Endothelial cell of umbilical vein (primary cell): ENCODE measurements around the gene SDCBP2. TPM values are rescaled to one million over a fixed set of nuclear protein-coding genes. Genes with fewer than 3 reads are reported as not detected.

Source experiments
- BruUV-seq: library from RNA; stranded (reverse); fragments of 400-500 nt; replicated peaks from 2 replicates; lab custom pipeline; 2021; lab: Mats Ljungman, UMichigan
- CTCF ChIA-PET: fragments of 300-600, 350-600 bp; sonication (Branson Sonifier 250); formaldehyde crosslinking; loops from one replicate; lab custom pipeline; 2021; ENCODE audit warnings: antibody characterized with exemption, inconsistent platforms; lab: Charles Lee
- POLR2A ChIA-PET: fragments of 300-600, 350-600 bp; sonication (Branson Sonifier 250); formaldehyde crosslinking; loops from one replicate; lab custom pipeline; 2021; ENCODE audit warnings: antibody characterized with exemption, inconsistent platforms; lab: Charles Lee
- DNase-seq: peaks from one replicate; pipeline ENCODE4 v3.0.0-alpha.2; 2011; ENCODE audit warnings: low read depth, low spot score
- FAIRE-seq: peaks from 2 replicates; lab custom pipeline; 2011; peaks lifted over from hg19 to GRCh38; lab: Jason Lieb, UNC
- H2AFZ ChIP-seq: 2 replicates; pipeline ENCODE4 v1.6.0; 2012; ENCODE audit warnings: low read depth, low read length, control low read depth, inconsistent platforms
- H3K27ac ChIP-seq: 2 replicates; pipeline ENCODE4 v1.5.1; 2011; ENCODE audit warnings: low read depth, mild to moderate bottlenecking, control low read depth, low read length, moderate library complexity; ENCODE audit not compliant: insufficient read depth
- H3K27me3 ChIP-seq, 2 experiments: 2 replicates each; pipeline versions ENCODE4 v1.6.0 to v1.6.1; 2011; ENCODE audit warnings: low read length in 2 of 2, mixed read lengths in 1 of 2; ENCODE audit not compliant: control insufficient read depth in 2 of 2, insufficient read depth in 2 of 2
- H3K36me3 ChIP-seq, 2 experiments: 2 replicates in 1 of 2; 3 replicates in 1 of 2; pipeline ENCODE4 v1.5.1; 2011; ENCODE audit warnings: low read length in 2 of 2, mild to moderate bottlenecking in 1 of 2, moderate library complexity in 1 of 2; ENCODE audit not compliant: control insufficient read depth in 2 of 2, insufficient read depth in 2 of 2; ENCODE audit errors: extremely low read depth in 1 of 2
- H3K4me1 ChIP-seq: 3 replicates; pipeline ENCODE4 v1.5.1; 2011; ENCODE audit warnings: mild to moderate bottlenecking, low read length; ENCODE audit not compliant: control insufficient read depth, insufficient read depth; ENCODE audit errors: extremely low read depth
- H3K4me2 ChIP-seq: 2 replicates; pipeline ENCODE4 v1.6.1; 2011; ENCODE audit warnings: low read length, control low read depth, mixed read lengths; ENCODE audit not compliant: insufficient read depth
- H3K4me3 ChIP-seq, 3 experiments: fragments of 200-600 bp in 1 of 3; sonication (generic), shearing (Covaris generic) in 1 of 3; replicated peaks in 1 of 3; 2 replicates each; pipeline ENCODE4 v1.5.1; 2011 to 2016; ENCODE audit warnings: control low read depth in 3 of 3, low read length in 3 of 3, mild to moderate bottlenecking in 2 of 3, inconsistent platforms in 1 of 3, low read depth in 1 of 3, moderate library complexity in 1 of 3; ENCODE audit not compliant: insufficient read depth in 1 of 3
- H3K79me2 ChIP-seq: 2 replicates; pipeline ENCODE4 v1.6.0; 2012; ENCODE audit warnings: low read length, inconsistent platforms; ENCODE audit not compliant: control insufficient read depth, insufficient read depth
- H3K9ac ChIP-seq: replicated peaks from 2 replicates; pipeline ENCODE3; 2011; ENCODE audit warnings: low read length, control low read depth; ENCODE audit not compliant: insufficient read depth; ENCODE audit errors: extremely low read depth
- H3K9me1 ChIP-seq: replicated peaks from 3 replicates; pipeline ENCODE4 v1.6.0; 2011; ENCODE audit warnings: mild to moderate bottlenecking, low read length; ENCODE audit not compliant: control insufficient read depth, insufficient read depth; ENCODE audit errors: extremely low read depth
- H3K9me3 ChIP-seq: replicated peaks from 2 replicates; pipeline ENCODE4 v1.5.1; 2012; ENCODE audit warnings: low read length, inconsistent platforms; ENCODE audit not compliant: control insufficient read depth, insufficient read depth
- H4K20me1 ChIP-seq: replicated peaks from 2 replicates; pipeline ENCODE3; 2011; ENCODE audit warnings: mild to moderate bottlenecking, low read length; ENCODE audit not compliant: control insufficient read depth, insufficient read depth; ENCODE audit errors: extremely low read depth
- CTCF ChIP-seq, 2 donors: IDR thresholded peaks; 1 replicate in 1 of 2; 2 replicates in 1 of 2; pipeline ENCODE4 v1.5.1; 2011; ENCODE audit warnings: low read length in 2 of 2, mild to moderate bottlenecking in 2 of 2, moderate library complexity in 2 of 2, control low read depth in 1 of 2, inconsistent platforms in 1 of 2, low read depth in 1 of 2; ENCODE audit not compliant: insufficient read depth in 1 of 2; ENCODE audit errors: extremely low read depth in 1 of 2
- EZH2 ChIP-seq: IDR thresholded peaks from 2 replicates; pipeline ENCODE4 v1.6.1; 2012; ENCODE audit warnings: borderline replicate concordance, low read depth, mild to moderate bottlenecking, moderate library complexity, low read length, inconsistent platforms; ENCODE audit not compliant: severe bottlenecking
- FOS ChIP-seq: IDR thresholded peaks from 2 replicates; pipeline ENCODE4 v1.6.1; 2011; ENCODE audit warnings: mild to moderate bottlenecking, low read length, moderate library complexity, borderline replicate concordance; ENCODE audit not compliant: insufficient read depth
- GATA2 ChIP-seq: IDR thresholded peaks from 2 replicates; pipeline ENCODE4 v1.7.0; 2011; ENCODE audit warnings: low read depth, mild to moderate bottlenecking, moderate library complexity, mixed read lengths, low read length; ENCODE audit not compliant: insufficient read length, insufficient read depth
- JUN ChIP-seq: IDR thresholded peaks from 2 replicates; pipeline ENCODE4 v1.6.1; 2011; ENCODE audit warnings: borderline replicate concordance, low read depth; ENCODE audit not compliant: insufficient read length, insufficient read depth
- MYC ChIP-seq: IDR thresholded peaks from one replicate; pipeline ENCODE4 v1.6.1; 2011; ENCODE audit warnings: mild to moderate bottlenecking, low read depth, low read length
- POLR2A ChIP-seq: IDR thresholded peaks from 2 replicates; pipeline ENCODE4 v1.6.1; 2012; ENCODE audit warnings: low read depth, mild to moderate bottlenecking, control low read depth, low read length
- POLR2AphosphoS5 ChIP-seq: IDR thresholded peaks from 2 replicates; pipeline ENCODE4 v1.6.1; 2012; ENCODE audit warnings: low read depth, mild to moderate bottlenecking, control low read depth, low read length, moderate library complexity; ENCODE audit not compliant: insufficient read depth
- dilution Hi-C: fragments of 300-500 bp; cut with MboI; formaldehyde crosslinking; loops from one replicate; pipeline ENCODE4 v1.15.0; 2019; ENCODE audit warnings: low sequenced_read_pairs; ENCODE audit not compliant: extremely low pct_ligation_motif_present
- intact Hi-C: fragments of 100-400 bp; cut with micrococcal nuclease; formaldehyde crosslinking; loops from one replicate; pipeline ENCODE4 v1.10.0; 2022
- polyA plus RNA-seq, 4 experiments: library from polyadenylated mRNA; depleted of rRNA in 3 of 4; stranded (reverse) in 3 of 4; unstranded in 1 of 4; fragments of >200 nt; gene quantifications; 2 replicates each; pipeline versions ENCODE4 v1.2.1 to v1.2.3, GENCODE V29; 2011 to 2012; ENCODE audit warnings: missing spikeins in 1 of 4
- total RNA-seq: library from RNA; stranded (reverse); gene quantifications from 2 replicates; pipeline ENCODE4 v1.2.3, GENCODE V29; 2021
- TF ChIP-seq, protein P1 (sequence below): IDR thresholded peaks from 2 replicates; pipeline ENCODE4 v1.6.1; 2011; ENCODE audit not compliant: insufficient read depth, insufficient read length

Gene SDCBP2
- total and polyA plus RNA-seq, 2 donors (not counting 3 experiments of a cell fraction or from before 2014, with no cell fraction given): 6.9 to 9.0 TPM

DNA sequence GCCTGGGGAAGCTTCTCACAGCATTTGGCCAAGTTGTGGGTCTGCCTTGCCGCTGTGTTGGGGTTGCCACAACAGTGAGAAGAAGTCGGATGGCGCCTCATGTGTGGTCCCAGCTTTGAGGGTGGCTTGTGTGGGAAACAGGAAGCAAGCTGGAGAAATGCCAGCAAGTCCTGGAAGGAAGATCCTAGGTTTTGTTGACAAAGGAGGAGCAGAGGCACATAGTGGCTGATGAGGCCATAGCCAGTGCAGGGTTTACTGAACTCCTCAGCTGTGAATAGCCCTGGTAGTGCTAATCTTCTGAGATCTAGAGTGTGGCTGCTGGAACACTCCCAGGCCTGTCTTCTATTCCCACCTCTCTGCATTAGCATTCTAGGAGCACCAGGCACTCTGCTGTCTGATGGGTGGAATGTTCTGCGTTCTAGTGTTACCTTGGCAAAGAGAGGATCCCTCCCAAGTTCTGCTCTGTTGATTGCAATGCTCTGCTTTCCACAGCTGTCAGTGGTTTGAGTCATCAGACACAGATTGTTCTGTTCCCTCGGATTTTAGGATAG is 37.7 kb downstream of the SDCBP2 start:
- no peak for TF ChIP-seq GATA2
- no peak for TF ChIP-seq POLR2A
- TF ChIP-seq JUN: no peak
- no peak for TF ChIP-seq MYC
- TF ChIP-seq FOS: no peak
- TF ChIP-seq EZH2: no peak
- no peak for TF ChIP-seq CTCF (IDR thresholded peaks at IDR 0.05; ENCODE audit: extremely low read depth in 1 of 2, insufficient read depth in 1 of 2, low read depth in 1 of 2, low read length in 2 of 2)
- TF ChIP-seq, protein P1, sequence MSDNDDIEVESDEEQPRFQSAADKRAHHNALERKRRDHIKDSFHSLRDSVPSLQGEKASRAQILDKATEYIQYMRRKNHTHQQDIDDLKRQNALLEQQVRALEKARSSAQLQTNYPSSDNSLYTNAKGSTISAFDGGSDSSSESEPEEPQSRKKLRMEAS: no peak
- TF ChIP-seq POLR2AphosphoS5: no peak
- Histone ChIP-seq H3K4me2 (no peak overlapping the region), H2AFZ (no peak overlapping the region), H3K9me3 (no peaks in the 10 kb centered on the region), H3K9me1 (no peaks in the 10 kb centered on the region), H3K27me3 (no peaks in the 10 kb centered on the region), H3K27ac (no peak overlapping the region), H3K36me3 (no peaks in the 10 kb centered on the region), H3K4me3 (no peak overlapping the region), H3K79me2 (no peaks in the 10 kb centered on the region), H3K9ac (no peak overlapping the region), H4K20me1 (no peaks in the 10 kb centered on the region), H3K4me1 (no peaks in the 10 kb centered on the region)
- intact Hi-C loops (no loop called here), dilution Hi-C loops (no loop called here)
- DNase-seq (peak; percentile 33), FAIRE-seq (no peak)
- no TSS peak for BruUV-seq
- ChIA-PET CTCF (interaction anchor here (1.0 to 1.3 kb wide), 4 partner anchors 8 to 212 kb away, joined by 3 to 5 read pairs (median 4); no protein-coding TSS in a partner anchor), POLR2A (no interaction called here)
